ENCODE data around the gene TUBGCP4. TPM values are rescaled to one million over a fixed set of nuclear protein-coding genes. Genes with fewer than 3 reads are reported as not detected.

Gene TUBGCP4
- total and polyA plus RNA-seq, 9 of the 15 experiments (the other 6 are each of a cell fraction or from before 2014, with no cell fraction given) = 10.7 to 50.2 (median 29.6) TPM

- TF ChIP-seq JUND (IDR thresholded peaks at IDR 0.05; ENCODE audit: borderline replicate concordance, low read depth, low read length) (no peak; the same call in 1 of the 2 replicates), JUND (tag; IDR thresholded peaks at IDR 0.05; ENCODE audit: borderline replicate concordance, low read depth, low read length) (peak; percentile 47; the same call in 1 of the 3 replicates), ZNF644 (tag; IDR thresholded peaks at IDR 0.05; ENCODE audit: low read depth) (no peak), SMARCA4 (IDR thresholded peaks at IDR 0.05) (peak; percentile 74; the same call in 1 of the 2 replicates), TRIM24 (IDR thresholded peaks at IDR 0.05) (0 out of 4 replicates have a peak, but pooled peaks of 1 of the 2 experiments have one; percentile 12), ATF7 (IDR thresholded peaks at IDR 0.05) (peak; percentile 38; the same call in 1 of the 2 replicates), MAFG (tag; conservative IDR thresholded peaks at IDR 0.05) (peak; percentile 92)
Measured at GRCh38 chr15:43410572-43411214, 39.8 kb downstream of the TUBGCP4 start (continued).

- TF ChIP-seq PKNOX1 (IDR thresholded peaks at IDR 0.05) (0 out of 2 replicates have a peak, but pooled peaks have one; percentile 8), TFAM (CRISPR knock-in tag; conservative IDR thresholded peaks at IDR 0.05) (no peak)
- H2AFZ ChIP-seq (ENCODE audit: low read depth, low read length) = no peak overlapping the region
- DNase-seq (ENCODE audit: extremely low read depth in 1 of 4, low spot score in 3 of 4) (no peak), FAIRE-seq (peak; percentile 35), ATAC-seq (no peak)
- H3K79me2 ChIP-seq (ENCODE audit: control insufficient read depth, insufficient read depth, low read length) = no peaks in the 10 kb centered on the region
- intact Hi-C loops (cut with micrococcal nuclease) (no loop called here), in situ Hi-C loops (cut with MboI) (no loop called here)
- no peaks in the 10 kb centered on the region for H3K9me3 ChIP-seq (replicated peaks; ENCODE audit: control insufficient read depth, insufficient read depth, low read depth, low read length)
- no TSS peak for BruUV-seq (replicated peaks)
- ChIA-PET CTCF (ENCODE audit: low intra/inter-chr PET ratio) (no interaction called here), POLR2A (interaction anchor here (0.5 to 1.5 kb wide), 2 partner anchors 9 to 381 kb away, joined by 3 read pairs; no protein-coding TSS in a partner anchor)
- 64% methylated on average over 1 of the region's 1 CpG for WGBS (ENCODE audit: insufficient coverage, low coverage, missing lambda C conversion rate)
- H3K9ac ChIP-seq (ENCODE audit: insufficient read depth in 1 of 2, low read depth in 2 of 2, low read length in 2 of 2) = no peak overlapping the region
- H3K4me1 ChIP-seq (replicated peaks in 1 of 2; ENCODE audit: control insufficient read depth in 2 of 2, insufficient read depth in 2 of 2, low read length in 2 of 2) = peaks cover 0 to 26% of the 10 kb centered on the region in 2 experiments; a peak in 2 of 5 replicates
- H3K27me3 ChIP-seq (ENCODE audit: control insufficient read depth in 2 of 2, insufficient read depth in 2 of 2, low read length in 2 of 2) = no peaks in the 10 kb centered on the region
- no peak overlapping the region for H3K27ac ChIP-seq (ENCODE audit: extremely low read depth, low read depth, low read length)
- H3K4me2 ChIP-seq (ENCODE audit: insufficient read depth, low read length) = no peak overlapping the region
- no peaks in the 10 kb centered on the region for H4K20me1 ChIP-seq (replicated peaks; ENCODE audit: control insufficient read depth, insufficient read depth, low read length)
- no peaks in the 10 kb centered on the region for H3K9me1 ChIP-seq (ENCODE audit: control insufficient read depth, insufficient read depth, low read length)
- H3K36me3 ChIP-seq (ENCODE audit: control insufficient read depth, insufficient read depth, low read length) = peaks cover 85% of the 10 kb centered on the region
- no peak overlapping the region for H3K4me3 ChIP-seq
Measured at GRCh38 chr15:43412096-43412495, 41.2 kb downstream of the TUBGCP4 start.

Data from K562 (cell line).